Natural killer cell (primary cell): Measurements from ENCODE around the gene IPO4. TPM values are rescaled to one million over a fixed set of nuclear protein-coding genes. Genes with fewer than 3 reads are reported as not detected.
"Not testable (repeated sequence)": the region's sequence is repeated elsewhere in the genome, so short reads cannot be mapped to it uniquely, and the experiment has no call there.

Source experiments
- ATAC-seq, 3 donors: fragments of 150-1000 bp in 2 of 3; fragments of 200-7000 bp in 1 of 3; cut with Tn5 transposase; 1 replicate in 1 of 3; 2 replicates in 2 of 3; pipeline ENCODE4 v1.10.0; 2021; ENCODE audit warnings: mild to moderate bottlenecking in 2 of 3, moderate library complexity in 2 of 3
- DNase-seq, 2 donors: peaks; one replicate each; pipeline versions ENCODE4 v3.0.0 to v3.0.0-alpha.2; 2013 to 2021; ENCODE audit warnings: mixed read lengths in 1 of 2
- H3K27ac ChIP-seq: one replicate; pipeline ENCODE4 v1.5.1; 2013; ENCODE audit warnings: mild to moderate bottlenecking, low read length
- H3K27me3 ChIP-seq: one replicate; pipeline ENCODE4 v1.6.1; 2013; ENCODE audit warnings: low read length; ENCODE audit not compliant: control insufficient read depth, insufficient read depth
- H3K36me3 ChIP-seq: one replicate; pipeline ENCODE4 v1.6.1; 2013; ENCODE audit warnings: low read length; ENCODE audit not compliant: control insufficient read depth, insufficient read depth
- H3K4me1 ChIP-seq: one replicate; pipeline ENCODE4 v1.6.1; 2013; ENCODE audit warnings: low read length; ENCODE audit not compliant: control insufficient read depth, insufficient read depth
- H3K4me3 ChIP-seq: one replicate; pipeline ENCODE4 v1.5.1; 2013; ENCODE audit warnings: low read length
- H3K9me3 ChIP-seq: one replicate; pipeline ENCODE4 v1.6.1; 2013; ENCODE audit warnings: low read length; ENCODE audit not compliant: control insufficient read depth, insufficient read depth
- H3K27ac Mint-ChIP-seq, 2 donors: one replicate each; pipeline ENCODE4 v1.8.0; 2022; ENCODE audit warnings: mild to moderate bottlenecking in 2 of 2, mixed read lengths in 2 of 2, moderate library complexity in 1 of 2
- H3K27me3 Mint-ChIP-seq, 2 donors: one replicate each; pipeline ENCODE4 v1.8.0; 2022; ENCODE audit warnings: low read depth in 2 of 2, mixed read lengths in 2 of 2
- H3K36me3 Mint-ChIP-seq: one replicate; pipeline ENCODE4 v1.8.0; 2022; ENCODE audit warnings: mixed read lengths
- H3K4me1 Mint-ChIP-seq, 2 donors: one replicate each; pipeline ENCODE4 v1.8.0; 2022; ENCODE audit warnings: mixed read lengths in 2 of 2
- H3K4me3 Mint-ChIP-seq: one replicate; pipeline ENCODE4 v1.8.0; 2022; ENCODE audit warnings: mild to moderate bottlenecking, moderate library complexity, mixed read lengths
- H3K9me3 Mint-ChIP-seq, 2 donors: one replicate each; pipeline ENCODE4 v1.8.0; 2022; ENCODE audit warnings: mixed read lengths in 2 of 2
- CTCF ChIP-seq: fragments of 200-600 bp; IDR thresholded peaks from one replicate; pipeline ENCODE4 v1.8.0; 2022; ENCODE audit warnings: antibody characterized with exemption
- WGBS: methylation state at CpG from one replicate; pipeline ENCODE4 v1.1.7; 2013; ENCODE audit warnings: missing lambda C conversion rate; ENCODE audit not compliant: insufficient coverage; 5-methylcytosine and 5-hydroxymethylcytosine counted together
- intact Hi-C: fragments of 100-400 bp; cut with micrococcal nuclease; formaldehyde crosslinking; loops from one replicate; pipeline ENCODE4 v1.14.2; 2022
- total RNA-seq, 4 donors: library from RNA; stranded (reverse); fragments of 120-200 nt in 1 of 4; gene quantifications; one replicate each; pipeline versions ENCODE4 v1.2.3 to v1.2.4, GENCODE V29; 2013 to 2022

Gene IPO4
- total RNA-seq, 3 donors from 2014 or later (not counting 1 experiment from before 2014, with no cell fraction given) = 46.2 to 61.5 (median 51.9) TPM

- Histone ChIP-seq H3K4me1 (peaks cover 15% of the 10 kb centered on the region), H3K27me3 (no peaks in the 10 kb centered on the region), H3K27ac (peak overlapping the region; percentile 32), H3K9me3 (no peaks in the 10 kb centered on the region), H3K4me3 (no peak overlapping the region), H3K36me3 (peaks cover 54% of the 10 kb centered on the region)
- peaks cover 35 to 40% of the 10 kb centered on the region in 2 donors for H3K4me1 Mint-ChIP-seq
- peak overlapping the region; percentile 14 for H3K4me3 Mint-ChIP-seq
- no peak for TF ChIP-seq CTCF
- peaks cover 22% of the 10 kb centered on the region for H3K36me3 Mint-ChIP-seq
- H3K27me3 Mint-ChIP-seq = no peaks in the 10 kb centered on the region
- intact Hi-C loops = no loop called here
- peak overlapping the region; percentile 86 to 87 for H3K27ac Mint-ChIP-seq
- 36% methylated on average over 5 of the region's 5 CpGs for whole genome bisulfite sequencing
- ATAC-seq (peak; percentile 79 to 83 (median 83)), DNase-seq (peak in 1 of 2 donors; percentile 50)
- H3K9me3 Mint-ChIP-seq = no peaks in the 10 kb centered on the region
These were observed 18.5 kb upstream of the IPO4 start for GRCh38 chr14:24207104-24207551.

GRCh38 chr14:24206260-24207103 lies 17.9 kb upstream of the IPO4 start:
- ATAC-seq (no peak), DNase-seq (no peak)
- Mint-ChIP-seq H3K4me3 (no peak overlapping the region), H3K9me3 (no peaks in the 10 kb centered on the region), H3K36me3 (peaks cover 18% of the 10 kb centered on the region), H3K27me3 (no peaks in the 10 kb centered on the region), H3K4me1 (peaks cover 31 to 33% of the 10 kb centered on the region in 2 donors), H3K27ac (peak overlapping the region; percentile 86 to 87)
- Histone ChIP-seq H3K27me3 (no peaks in the 10 kb centered on the region), H3K4me1 (peaks cover 13% of the 10 kb centered on the region), H3K36me3 (peaks cover 57% of the 10 kb centered on the region), H3K4me3 (no peak overlapping the region), H3K27ac (peak overlapping the region; percentile 32), H3K9me3 (no peaks in the 10 kb centered on the region)
- WGBS = 99% methylated on average over 11 of the region's 11 CpGs
- no peak for TF ChIP-seq CTCF
- intact Hi-C loops = no loop called here

DNA sequence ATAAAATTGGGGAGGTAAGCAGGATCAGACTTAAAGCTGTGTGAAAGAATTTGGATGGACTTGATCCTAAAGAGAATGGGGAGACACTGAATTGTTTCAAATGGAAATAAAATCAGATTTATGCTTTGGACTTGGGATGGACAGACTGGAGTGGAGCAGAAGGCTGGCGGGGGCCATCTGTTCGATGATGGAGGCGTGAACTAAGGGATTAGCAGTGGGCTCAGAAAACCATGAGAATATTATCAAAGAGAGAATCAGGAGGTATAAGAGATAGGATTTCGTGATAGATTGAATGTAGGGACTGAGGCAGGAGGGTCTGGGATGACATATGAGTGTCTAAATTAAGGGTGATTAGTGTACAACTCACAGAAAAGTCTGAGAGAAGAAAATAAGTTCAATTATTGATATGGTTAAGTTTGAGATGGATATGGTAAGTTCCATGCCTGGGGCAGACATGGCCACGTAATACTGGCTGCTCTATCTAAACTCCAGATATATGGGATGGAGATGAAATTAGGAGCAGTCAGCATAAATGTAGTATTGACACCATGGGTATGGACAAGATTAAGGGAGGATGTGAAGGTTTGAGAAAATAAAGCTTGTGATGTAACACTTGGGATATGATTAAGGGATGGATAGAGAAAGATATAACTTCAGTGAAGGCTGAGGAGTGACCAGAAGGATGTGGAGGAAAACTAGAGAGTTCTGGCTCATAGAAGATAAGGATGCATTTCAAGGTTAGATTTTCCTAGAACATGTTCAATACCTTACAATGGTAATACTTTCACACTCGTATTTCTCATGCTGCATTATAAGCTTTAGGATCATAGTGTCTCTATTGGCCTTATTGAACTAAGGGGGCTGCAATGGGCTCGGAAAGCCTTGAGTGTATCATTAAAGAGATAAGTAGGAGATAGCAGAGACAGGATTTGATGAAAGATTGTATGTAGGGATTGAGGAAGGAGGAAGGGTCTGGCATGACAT lies 15.8 kb upstream of the IPO4 start:
- WGBS = 97% methylated on average over 7 of the region's 7 CpGs
- Histone ChIP-seq H3K9me3 (no peaks in the 10 kb centered on the region), H3K27me3 (no peaks in the 10 kb centered on the region), H3K4me1 (peaks cover 13% of the 10 kb centered on the region), H3K36me3 (peaks cover 41% of the 10 kb centered on the region), H3K27ac (no peak overlapping the region), H3K4me3 (no peak overlapping the region)
- peaks cover 7% of the 10 kb centered on the region for H3K36me3 Mint-ChIP-seq
- H3K4me1 Mint-ChIP-seq = peaks cover 21 to 27% of the 10 kb centered on the region in 2 donors
- no peak for TF ChIP-seq CTCF
- H3K27me3 Mint-ChIP-seq = no peaks in the 10 kb centered on the region
- DNase-seq = no peak
- H3K9me3 Mint-ChIP-seq = no peaks in the 10 kb centered on the region
- peak overlapping the region; percentile 5 to 86 for H3K27ac Mint-ChIP-seq
- no peak for ATAC-seq
- intact Hi-C loops = no loop called here
- H3K4me3 Mint-ChIP-seq = no peak overlapping the region

GRCh38 chr14:24203249-24203886 lies 14.8 kb upstream of the IPO4 start:
- H3K4me1 Mint-ChIP-seq = peaks cover 30 to 36% of the 10 kb centered on the region in 2 donors
- H3K4me3 ChIP-seq, intact Hi-C loops, H3K9me3 ChIP-seq, H3K27ac Mint-ChIP-seq, DNase-seq, H3K27ac ChIP-seq, H3K27me3 ChIP-seq, H3K36me3 Mint-ChIP-seq, H3K9me3 Mint-ChIP-seq, H3K4me3 Mint-ChIP-seq, ATAC-seq, H3K27me3 Mint-ChIP-seq: not testable (repeated sequence)
- Histone ChIP-seq H3K4me1 (peaks cover 17% of the 10 kb centered on the region), H3K36me3 (peaks cover 34% of the 10 kb centered on the region)
- 98% methylated on average over 14 of the region's 16 CpGs for WGBS

- H3K4me3 Mint-ChIP-seq, H3K4me3 ChIP-seq, H3K27ac Mint-ChIP-seq, ATAC-seq, DNase-seq, H3K9me3 ChIP-seq, H3K27me3 ChIP-seq, H3K27me3 Mint-ChIP-seq, intact Hi-C loops, H3K9me3 Mint-ChIP-seq, H3K36me3 Mint-ChIP-seq, H3K27ac ChIP-seq: not testable (repeated sequence)
- peaks cover 26 to 31% of the 10 kb centered on the region in 2 donors for H3K4me1 Mint-ChIP-seq
- H3K36me3 ChIP-seq = peaks cover 26% of the 10 kb centered on the region
- 98% methylated on average over 8 of the region's 8 CpGs for WGBS
- H3K4me1 ChIP-seq = peaks cover 12% of the 10 kb centered on the region
These were observed 13.9 kb upstream of the IPO4 start for GRCh38 chr14:24202538-24202937.
